WTC11 (cell line): Measurements from ENCODE around the gene CDC37L1. TPM values are rescaled to one million over a fixed set of nuclear protein-coding genes. Genes with fewer than 3 reads are reported as not detected.
A peak's percentile ranks its signal among the peaks of the same experiment; 100 is the strongest.

Source experiments
- CBFB ChIP-seq: sonication (generic); formaldehyde crosslinking; IDR thresholded peaks from 2 replicates; pipeline ENCODE4 v1.8.1; 2022; ENCODE audit warnings: mild to moderate bottlenecking, low read depth, missing genetic modification reagents
- GTF2I ChIP-seq: fragments of 250-450 bp; sonication (Bioruptor Pico); conservative IDR thresholded peaks from 2 replicates; pipeline ENCODE4 v1.4.0; 2021; ENCODE audit warnings: mild to moderate bottlenecking
- HMGA2 ChIP-seq: fragments of 250-450 bp; sonication (Bioruptor Pico); IDR thresholded peaks from 2 replicates; pipeline ENCODE4 v1.4.0; 2021; ENCODE audit warnings: mild to moderate bottlenecking, moderate library complexity
- NFYB ChIP-seq: sonication (generic); formaldehyde crosslinking; conservative IDR thresholded peaks from 2 replicates; pipeline ENCODE4 v1.8.0; 2022; ENCODE audit warnings: low read depth, missing genetic modification reagents
- SMAD3 ChIP-seq: sonication (generic); formaldehyde crosslinking; IDR thresholded peaks from 2 replicates; pipeline ENCODE4 v1.8.0; 2022; ENCODE audit warnings: missing genetic modification reagents, mild to moderate bottlenecking, borderline replicate concordance
- ZNF219 ChIP-seq: sonication (generic); formaldehyde crosslinking; IDR thresholded peaks from 2 replicates; pipeline ENCODE4 v1.8.0; 2023; ENCODE audit warnings: missing genetic modification reagents, mild to moderate bottlenecking, borderline replicate concordance
- total RNA-seq: library from RNA; stranded (reverse); gene quantifications from 3 replicates; pipeline ENCODE4 v1.2.3, GENCODE V29; 2021
- TF ChIP-seq, protein P1 (sequence below): fragments of 250-450 bp; sonication (Bioruptor Pico); IDR thresholded peaks from 2 replicates; pipeline ENCODE4 v1.8.0; 2021; ENCODE audit warnings: mild to moderate bottlenecking
- TF ChIP-seq, protein P2 (sequence below): sonication (generic); formaldehyde crosslinking; IDR thresholded peaks from 2 replicates; pipeline ENCODE4 v1.8.1; 2023; ENCODE audit warnings: mild to moderate bottlenecking, missing genetic modification reagents
- TF ChIP-seq, protein P3 (sequence below): sonication (generic); formaldehyde crosslinking; IDR thresholded peaks from 2 replicates; pipeline ENCODE4 v1.8.0; 2023; ENCODE audit warnings: missing genetic modification reagents, mild to moderate bottlenecking, borderline replicate concordance
- TF ChIP-seq, protein P4 (sequence below): sonication (generic); formaldehyde crosslinking; IDR thresholded peaks from 2 replicates; pipeline ENCODE4 v1.8.0; 2022; ENCODE audit warnings: mild to moderate bottlenecking, missing genetic modification reagents
- TF ChIP-seq, protein P5 (sequence below): sonication (generic); formaldehyde crosslinking; IDR thresholded peaks from 2 replicates; pipeline ENCODE4 v1.8.0; 2023; ENCODE audit warnings: missing genetic modification reagents
- TF ChIP-seq, protein P6 (sequence below): sonication (generic); formaldehyde crosslinking; conservative IDR thresholded peaks from 2 replicates; pipeline ENCODE4 v1.8.1; 2023; ENCODE audit warnings: mild to moderate bottlenecking, low read depth, missing genetic modification reagents, moderate library complexity
- TF ChIP-seq, protein P7 (sequence below): sonication (generic); formaldehyde crosslinking; IDR thresholded peaks from 2 replicates; pipeline ENCODE4 v1.8.1; 2023; ENCODE audit warnings: mild to moderate bottlenecking, missing genetic modification reagents, borderline replicate concordance
- TF ChIP-seq, protein P8 (sequence below): fragments of 250-450 bp; sonication (Bioruptor Pico); IDR thresholded peaks from 2 replicates; pipeline ENCODE4 v1.9.0; 2021; ENCODE audit warnings: mild to moderate bottlenecking

The CDC37L1 gene
- total RNA-seq, 1 experiment from 2014 or later: 20.1 TPM

DNA sequence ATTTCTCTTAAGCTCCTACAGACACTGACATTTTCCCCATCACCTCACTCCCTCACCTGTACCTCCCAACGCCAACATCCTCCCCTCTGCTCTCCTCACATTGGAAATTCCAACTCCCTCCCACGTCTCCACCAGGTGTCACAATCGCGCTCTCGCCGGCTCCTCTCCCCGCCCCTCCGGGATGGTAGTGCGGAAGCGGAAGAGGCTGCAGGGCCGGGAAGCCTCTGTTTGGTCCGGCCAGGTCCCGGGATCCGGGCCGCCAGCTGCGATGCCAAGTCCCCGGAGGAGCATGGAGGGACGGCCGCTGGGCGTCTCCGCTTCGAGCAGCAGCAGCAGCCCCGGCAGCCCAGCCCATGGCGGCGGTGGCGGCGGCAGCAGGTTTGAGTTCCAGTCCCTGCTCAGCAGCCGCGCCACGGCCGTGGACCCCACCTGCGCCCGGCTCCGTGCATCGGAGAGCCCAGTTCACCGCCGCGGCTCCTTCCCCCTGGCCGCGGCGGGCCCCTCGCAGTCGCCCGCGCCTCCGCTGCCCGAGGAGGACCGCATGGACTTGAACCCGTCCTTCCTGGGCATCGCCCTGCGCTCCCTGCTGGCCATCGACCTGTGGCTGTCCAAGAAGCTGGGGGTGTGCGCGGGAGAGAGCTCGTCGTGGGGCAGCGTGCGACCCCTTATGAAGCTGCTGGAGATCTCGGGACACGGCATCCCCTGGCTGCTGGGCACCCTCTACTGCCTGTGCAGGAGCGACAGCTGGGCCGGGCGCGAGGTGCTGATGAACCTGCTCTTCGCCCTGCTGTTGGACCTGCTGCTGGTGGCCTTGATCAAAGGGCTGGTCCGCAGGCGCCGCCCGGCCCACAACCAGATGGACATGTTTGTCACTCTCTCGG lies 17.0 kb upstream of the CDC37L1 start, which contains the start of gene PLPP6 (continued):
- TF ChIP-seq, protein P1, sequence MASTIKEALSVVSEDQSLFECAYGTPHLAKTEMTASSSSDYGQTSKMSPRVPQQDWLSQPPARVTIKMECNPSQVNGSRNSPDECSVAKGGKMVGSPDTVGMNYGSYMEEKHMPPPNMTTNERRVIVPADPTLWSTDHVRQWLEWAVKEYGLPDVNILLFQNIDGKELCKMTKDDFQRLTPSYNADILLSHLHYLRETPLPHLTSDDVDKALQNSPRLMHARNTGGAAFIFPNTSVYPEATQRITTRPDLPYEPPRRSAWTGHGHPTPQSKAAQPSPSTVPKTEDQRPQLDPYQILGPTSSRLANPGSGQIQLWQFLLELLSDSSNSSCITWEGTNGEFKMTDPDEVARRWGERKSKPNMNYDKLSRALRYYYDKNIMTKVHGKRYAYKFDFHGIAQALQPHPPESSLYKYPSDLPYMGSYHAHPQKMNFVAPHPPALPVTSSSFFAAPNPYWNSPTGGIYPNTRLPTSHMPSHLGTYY (CRISPR knock-in tag): no peak
- TF ChIP-seq, protein P2, sequence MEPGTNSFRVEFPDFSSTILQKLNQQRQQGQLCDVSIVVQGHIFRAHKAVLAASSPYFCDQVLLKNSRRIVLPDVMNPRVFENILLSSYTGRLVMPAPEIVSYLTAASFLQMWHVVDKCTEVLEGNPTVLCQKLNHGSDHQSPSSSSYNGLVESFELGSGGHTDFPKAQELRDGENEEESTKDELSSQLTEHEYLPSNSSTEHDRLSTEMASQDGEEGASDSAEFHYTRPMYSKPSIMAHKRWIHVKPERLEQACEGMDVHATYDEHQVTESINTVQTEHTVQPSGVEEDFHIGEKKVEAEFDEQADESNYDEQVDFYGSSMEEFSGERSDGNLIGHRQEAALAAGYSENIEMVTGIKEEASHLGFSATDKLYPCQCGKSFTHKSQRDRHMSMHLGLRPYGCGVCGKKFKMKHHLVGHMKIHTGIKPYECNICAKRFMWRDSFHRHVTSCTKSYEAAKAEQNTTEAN: peak; percentile 68; the same call in 1 of the 2 replicates
- TF ChIP-seq CBFB (peak; percentile 30; the same call in 1 of the 2 replicates), NFYB (CRISPR knock-in tag) (no peak; the same call in 1 of the 2 replicates), HMGA2 (no peak), SMAD3 (CRISPR knock-in tag) (no peak), ZNF219 (CRISPR knock-in tag) (no peak), GTF2I (no peak)
- TF ChIP-seq, protein P3, sequence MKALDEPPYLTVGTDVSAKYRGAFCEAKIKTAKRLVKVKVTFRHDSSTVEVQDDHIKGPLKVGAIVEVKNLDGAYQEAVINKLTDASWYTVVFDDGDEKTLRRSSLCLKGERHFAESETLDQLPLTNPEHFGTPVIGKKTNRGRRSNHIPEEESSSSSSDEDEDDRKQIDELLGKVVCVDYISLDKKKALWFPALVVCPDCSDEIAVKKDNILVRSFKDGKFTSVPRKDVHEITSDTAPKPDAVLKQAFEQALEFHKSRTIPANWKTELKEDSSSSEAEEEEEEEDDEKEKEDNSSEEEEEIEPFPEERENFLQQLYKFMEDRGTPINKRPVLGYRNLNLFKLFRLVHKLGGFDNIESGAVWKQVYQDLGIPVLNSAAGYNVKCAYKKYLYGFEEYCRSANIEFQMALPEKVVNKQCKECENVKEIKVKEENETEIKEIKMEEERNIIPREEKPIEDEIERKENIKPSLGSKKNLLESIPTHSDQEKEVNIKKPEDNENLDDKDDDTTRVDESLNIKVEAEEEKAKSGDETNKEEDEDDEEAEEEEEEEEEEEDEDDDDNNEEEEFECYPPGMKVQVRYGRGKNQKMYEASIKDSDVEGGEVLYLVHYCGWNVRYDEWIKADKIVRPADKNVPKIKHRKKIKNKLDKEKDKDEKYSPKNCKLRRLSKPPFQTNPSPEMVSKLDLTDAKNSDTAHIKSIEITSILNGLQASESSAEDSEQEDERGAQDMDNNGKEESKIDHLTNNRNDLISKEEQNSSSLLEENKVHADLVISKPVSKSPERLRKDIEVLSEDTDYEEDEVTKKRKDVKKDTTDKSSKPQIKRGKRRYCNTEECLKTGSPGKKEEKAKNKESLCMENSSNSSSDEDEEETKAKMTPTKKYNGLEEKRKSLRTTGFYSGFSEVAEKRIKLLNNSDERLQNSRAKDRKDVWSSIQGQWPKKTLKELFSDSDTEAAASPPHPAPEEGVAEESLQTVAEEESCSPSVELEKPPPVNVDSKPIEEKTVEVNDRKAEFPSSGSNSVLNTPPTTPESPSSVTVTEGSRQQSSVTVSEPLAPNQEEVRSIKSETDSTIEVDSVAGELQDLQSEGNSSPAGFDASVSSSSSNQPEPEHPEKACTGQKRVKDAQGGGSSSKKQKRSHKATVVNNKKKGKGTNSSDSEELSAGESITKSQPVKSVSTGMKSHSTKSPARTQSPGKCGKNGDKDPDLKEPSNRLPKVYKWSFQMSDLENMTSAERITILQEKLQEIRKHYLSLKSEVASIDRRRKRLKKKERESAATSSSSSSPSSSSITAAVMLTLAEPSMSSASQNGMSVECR (CRISPR knock-in tag): no peak; the same call in 1 of the 2 replicates
- TF ChIP-seq, protein P4, sequence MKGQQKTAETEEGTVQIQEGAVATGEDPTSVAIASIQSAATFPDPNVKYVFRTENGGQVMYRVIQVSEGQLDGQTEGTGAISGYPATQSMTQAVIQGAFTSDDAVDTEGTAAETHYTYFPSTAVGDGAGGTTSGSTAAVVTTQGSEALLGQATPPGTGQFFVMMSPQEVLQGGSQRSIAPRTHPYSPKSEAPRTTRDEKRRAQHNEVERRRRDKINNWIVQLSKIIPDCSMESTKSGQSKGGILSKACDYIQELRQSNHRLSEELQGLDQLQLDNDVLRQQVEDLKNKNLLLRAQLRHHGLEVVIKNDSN (CRISPR knock-in tag): no peak
- TF ChIP-seq, protein P5, sequence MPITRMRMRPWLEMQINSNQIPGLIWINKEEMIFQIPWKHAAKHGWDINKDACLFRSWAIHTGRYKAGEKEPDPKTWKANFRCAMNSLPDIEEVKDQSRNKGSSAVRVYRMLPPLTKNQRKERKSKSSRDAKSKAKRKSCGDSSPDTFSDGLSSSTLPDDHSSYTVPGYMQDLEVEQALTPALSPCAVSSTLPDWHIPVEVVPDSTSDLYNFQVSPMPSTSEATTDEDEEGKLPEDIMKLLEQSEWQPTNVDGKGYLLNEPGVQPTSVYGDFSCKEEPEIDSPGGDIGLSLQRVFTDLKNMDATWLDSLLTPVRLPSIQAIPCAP (CRISPR knock-in tag): peak; percentile 14; the same call in 1 of the 2 replicates
- TF ChIP-seq, protein P6, sequence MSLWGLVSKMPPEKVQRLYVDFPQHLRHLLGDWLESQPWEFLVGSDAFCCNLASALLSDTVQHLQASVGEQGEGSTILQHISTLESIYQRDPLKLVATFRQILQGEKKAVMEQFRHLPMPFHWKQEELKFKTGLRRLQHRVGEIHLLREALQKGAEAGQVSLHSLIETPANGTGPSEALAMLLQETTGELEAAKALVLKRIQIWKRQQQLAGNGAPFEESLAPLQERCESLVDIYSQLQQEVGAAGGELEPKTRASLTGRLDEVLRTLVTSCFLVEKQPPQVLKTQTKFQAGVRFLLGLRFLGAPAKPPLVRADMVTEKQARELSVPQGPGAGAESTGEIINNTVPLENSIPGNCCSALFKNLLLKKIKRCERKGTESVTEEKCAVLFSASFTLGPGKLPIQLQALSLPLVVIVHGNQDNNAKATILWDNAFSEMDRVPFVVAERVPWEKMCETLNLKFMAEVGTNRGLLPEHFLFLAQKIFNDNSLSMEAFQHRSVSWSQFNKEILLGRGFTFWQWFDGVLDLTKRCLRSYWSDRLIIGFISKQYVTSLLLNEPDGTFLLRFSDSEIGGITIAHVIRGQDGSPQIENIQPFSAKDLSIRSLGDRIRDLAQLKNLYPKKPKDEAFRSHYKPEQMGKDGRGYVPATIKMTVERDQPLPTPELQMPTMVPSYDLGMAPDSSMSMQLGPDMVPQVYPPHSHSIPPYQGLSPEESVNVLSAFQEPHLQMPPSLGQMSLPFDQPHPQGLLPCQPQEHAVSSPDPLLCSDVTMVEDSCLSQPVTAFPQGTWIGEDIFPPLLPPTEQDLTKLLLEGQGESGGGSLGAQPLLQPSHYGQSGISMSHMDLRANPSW (CRISPR knock-in tag): no peak
- TF ChIP-seq, protein P7, sequence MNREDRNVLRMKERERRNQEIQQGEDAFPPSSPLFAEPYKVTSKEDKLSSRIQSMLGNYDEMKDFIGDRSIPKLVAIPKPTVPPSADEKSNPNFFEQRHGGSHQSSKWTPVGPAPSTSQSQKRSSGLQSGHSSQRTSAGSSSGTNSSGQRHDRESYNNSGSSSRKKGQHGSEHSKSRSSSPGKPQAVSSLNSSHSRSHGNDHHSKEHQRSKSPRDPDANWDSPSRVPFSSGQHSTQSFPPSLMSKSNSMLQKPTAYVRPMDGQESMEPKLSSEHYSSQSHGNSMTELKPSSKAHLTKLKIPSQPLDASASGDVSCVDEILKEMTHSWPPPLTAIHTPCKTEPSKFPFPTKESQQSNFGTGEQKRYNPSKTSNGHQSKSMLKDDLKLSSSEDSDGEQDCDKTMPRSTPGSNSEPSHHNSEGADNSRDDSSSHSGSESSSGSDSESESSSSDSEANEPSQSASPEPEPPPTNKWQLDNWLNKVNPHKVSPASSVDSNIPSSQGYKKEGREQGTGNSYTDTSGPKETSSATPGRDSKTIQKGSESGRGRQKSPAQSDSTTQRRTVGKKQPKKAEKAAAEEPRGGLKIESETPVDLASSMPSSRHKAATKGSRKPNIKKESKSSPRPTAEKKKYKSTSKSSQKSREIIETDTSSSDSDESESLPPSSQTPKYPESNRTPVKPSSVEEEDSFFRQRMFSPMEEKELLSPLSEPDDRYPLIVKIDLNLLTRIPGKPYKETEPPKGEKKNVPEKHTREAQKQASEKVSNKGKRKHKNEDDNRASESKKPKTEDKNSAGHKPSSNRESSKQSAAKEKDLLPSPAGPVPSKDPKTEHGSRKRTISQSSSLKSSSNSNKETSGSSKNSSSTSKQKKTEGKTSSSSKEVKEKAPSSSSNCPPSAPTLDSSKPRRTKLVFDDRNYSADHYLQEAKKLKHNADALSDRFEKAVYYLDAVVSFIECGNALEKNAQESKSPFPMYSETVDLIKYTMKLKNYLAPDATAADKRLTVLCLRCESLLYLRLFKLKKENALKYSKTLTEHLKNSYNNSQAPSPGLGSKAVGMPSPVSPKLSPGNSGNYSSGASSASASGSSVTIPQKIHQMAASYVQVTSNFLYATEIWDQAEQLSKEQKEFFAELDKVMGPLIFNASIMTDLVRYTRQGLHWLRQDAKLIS (CRISPR knock-in tag): 0 out of 2 replicates have a peak, but pooled peaks have one; percentile 47
- TF ChIP-seq, protein P8, sequence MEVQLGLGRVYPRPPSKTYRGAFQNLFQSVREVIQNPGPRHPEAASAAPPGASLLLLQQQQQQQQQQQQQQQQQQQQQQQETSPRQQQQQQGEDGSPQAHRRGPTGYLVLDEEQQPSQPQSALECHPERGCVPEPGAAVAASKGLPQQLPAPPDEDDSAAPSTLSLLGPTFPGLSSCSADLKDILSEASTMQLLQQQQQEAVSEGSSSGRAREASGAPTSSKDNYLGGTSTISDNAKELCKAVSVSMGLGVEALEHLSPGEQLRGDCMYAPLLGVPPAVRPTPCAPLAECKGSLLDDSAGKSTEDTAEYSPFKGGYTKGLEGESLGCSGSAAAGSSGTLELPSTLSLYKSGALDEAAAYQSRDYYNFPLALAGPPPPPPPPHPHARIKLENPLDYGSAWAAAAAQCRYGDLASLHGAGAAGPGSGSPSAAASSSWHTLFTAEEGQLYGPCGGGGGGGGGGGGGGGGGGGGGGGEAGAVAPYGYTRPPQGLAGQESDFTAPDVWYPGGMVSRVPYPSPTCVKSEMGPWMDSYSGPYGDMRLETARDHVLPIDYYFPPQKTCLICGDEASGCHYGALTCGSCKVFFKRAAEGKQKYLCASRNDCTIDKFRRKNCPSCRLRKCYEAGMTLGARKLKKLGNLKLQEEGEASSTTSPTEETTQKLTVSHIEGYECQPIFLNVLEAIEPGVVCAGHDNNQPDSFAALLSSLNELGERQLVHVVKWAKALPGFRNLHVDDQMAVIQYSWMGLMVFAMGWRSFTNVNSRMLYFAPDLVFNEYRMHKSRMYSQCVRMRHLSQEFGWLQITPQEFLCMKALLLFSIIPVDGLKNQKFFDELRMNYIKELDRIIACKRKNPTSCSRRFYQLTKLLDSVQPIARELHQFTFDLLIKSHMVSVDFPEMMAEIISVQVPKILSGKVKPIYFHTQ: no peak
